Measurements from ENCODE around the gene DHX9.

GRCh38 chr1:182885591-182885990 is 46.4 kb downstream of the DHX9 start:
- TF ChIP-seq CTCF (conservative IDR thresholded peaks at IDR 0.05; ENCODE audit: low read depth, low read length) (no peak), EZH2 (IDR thresholded peaks at IDR 0.05; ENCODE audit: borderline replicate concordance, low read depth, low read length, poor library complexity, severe bottlenecking) (no peak)
